Measurements from ENCODE around the gene PATJ. TPM values are rescaled to one million over a fixed set of nuclear protein-coding genes. Genes with fewer than 3 reads are reported as not detected.
"Not testable (repeated sequence)": the region's sequence is repeated elsewhere in the genome, so short reads cannot be mapped to it uniquely, and the experiment has no call there.

The PATJ gene
- total RNA-seq, 1 experiment from 2014 or later, result 6.0 TPM

- in situ Hi-C loops (cut with HindIII; ENCODE audit: low sequenced_read_pairs), result no loop called here
- no peak for DNase-seq (ENCODE audit: low spot score)
Measured at GRCh38 chr1:62209931-62210595, 467.8 kb downstream of the PATJ start.

GRCh38 chr1:62210960-62211359 is 468.7 kb downstream of the PATJ start:
- no peak for DNase-seq (ENCODE audit: low spot score)

GRCh38 chr1:62212411-62212810 is 470.1 kb downstream of the PATJ start:
- no peak for DNase-seq (ENCODE audit: low spot score)
- in situ Hi-C loops (cut with HindIII; ENCODE audit: low sequenced_read_pairs), result no loop called here

More at GRCh38 chr1:62210960-62211359, 468.7 kb downstream of the PATJ start:
- in situ Hi-C loops (cut with HindIII; ENCODE audit: low sequenced_read_pairs), result no loop called here

- DNase-seq (ENCODE audit: low spot score), result no peak
- in situ Hi-C loops (cut with HindIII; ENCODE audit: low sequenced_read_pairs), result no loop called here
Measured at GRCh38 chr1:62213075-62213914, 471.0 kb downstream of the PATJ start.

- no peak for DNase-seq (ENCODE audit: low spot score)
- in situ Hi-C loops (cut with HindIII; ENCODE audit: low sequenced_read_pairs), result no loop called here
Measured at GRCh38 chr1:62218604-62219003, 476.3 kb downstream of the PATJ start.

GRCh38 chr1:62220456-62220855 is 478.2 kb downstream of the PATJ start:
- in situ Hi-C loops (cut with HindIII; ENCODE audit: low sequenced_read_pairs); DNase-seq (ENCODE audit: low spot score): not testable (repeated sequence)

GRCh38 chr1:62221171-62221570 is 478.9 kb downstream of the PATJ start:
- no peak for DNase-seq (ENCODE audit: low spot score)
- in situ Hi-C loops (cut with HindIII; ENCODE audit: low sequenced_read_pairs), result no loop called here

- no peak for DNase-seq (ENCODE audit: low spot score)
- in situ Hi-C loops (cut with HindIII; ENCODE audit: low sequenced_read_pairs), result no loop called here
Measured at GRCh38 chr1:62222321-62222720, 480.0 kb downstream of the PATJ start.

GRCh38 chr1:62224182-62224581 is 481.9 kb downstream of the PATJ start:
- in situ Hi-C loops (cut with HindIII; ENCODE audit: low sequenced_read_pairs), result no loop called here
- DNase-seq (ENCODE audit: low spot score), result no peak

- no peak for DNase-seq (ENCODE audit: low spot score)
- in situ Hi-C loops (cut with HindIII; ENCODE audit: low sequenced_read_pairs), result no loop called here
Measured at GRCh38 chr1:62227496-62227895, 485.2 kb downstream of the PATJ start.

Other genes starting within 250 kb of the PATJ start
- 26.0 and 41.8 TPM in 2 replicates for gene TM2D1, start 17.3 kb upstream of the PATJ start, total RNA-seq (2014; rRNA removed; shearing (Covaris generic))

Measured in G401 (cell line).